ENCODE results near the gene PEX1. TPM values are rescaled to one million over a fixed set of nuclear protein-coding genes. Genes with fewer than 3 reads are reported as not detected.

Gene PEX1
- total and polyA plus RNA-seq, 2 donors (not counting 3 experiments of a cell fraction or from before 2014, with no cell fraction given), result 8.4 to 11.7 TPM

DNA sequence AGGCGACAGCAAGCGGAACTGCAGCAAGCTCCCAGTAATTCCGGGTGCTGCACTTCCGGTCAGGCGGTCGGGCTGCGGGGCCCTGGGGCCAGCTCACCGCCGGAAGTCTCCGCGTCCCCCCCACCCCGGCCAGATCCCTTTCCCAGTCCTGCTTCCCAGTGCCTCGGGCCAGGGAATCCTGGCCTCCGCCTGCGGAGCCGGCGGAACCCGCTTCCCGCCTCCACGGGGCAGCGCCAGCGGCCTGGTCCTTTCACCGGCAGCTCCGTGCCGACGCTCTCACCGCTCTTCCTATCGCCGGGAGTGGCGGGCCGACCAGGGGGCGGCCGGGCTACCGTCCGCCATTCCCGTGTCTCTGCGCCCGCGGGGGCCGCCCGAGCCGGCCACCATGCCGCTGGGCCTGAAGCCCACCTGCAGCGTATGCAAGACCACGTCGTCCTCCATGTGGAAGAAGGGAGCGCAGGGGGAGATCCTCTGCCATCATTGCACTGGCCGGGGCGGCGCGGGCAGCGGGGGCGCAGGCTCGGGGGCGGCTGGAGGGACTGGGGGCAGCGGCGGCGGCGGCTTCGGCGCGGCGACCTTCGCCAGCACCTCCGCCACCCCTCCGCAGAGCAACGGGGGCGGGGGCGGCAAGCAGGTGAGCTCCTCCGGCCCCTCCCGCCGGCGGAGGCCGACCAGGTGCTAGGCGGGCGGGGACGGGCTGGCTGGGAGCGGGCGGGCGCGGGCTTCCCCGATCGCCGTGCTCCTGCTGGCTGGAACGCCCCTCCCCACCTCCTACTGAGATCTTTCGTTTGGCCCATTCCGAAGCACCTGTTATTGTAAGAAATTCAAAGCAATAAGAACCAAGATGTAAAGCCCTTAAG lies 80.7 kb downstream of the PEX1 start, which contains the start of gene GATAD1:
Gene GATAD1, plus strand, starts transcription at position 138 of the 860 bp plus-strand sequence. Its CDS starts 248 bp downstream, at position 386.
- peak within 1 kb of the TSS; percentile 99 for H3K4me2 ChIP-seq (ENCODE audit: insufficient read depth, low read length)
- peak within 1 kb of the TSS; percentile 92 to 98 (median 95) for H3K4me3 ChIP-seq (replicated peaks in 1 of 3; ENCODE audit: insufficient read depth in 1 of 3, low read depth in 1 of 3, low read length in 3 of 3)
- dilution Hi-C loops (cut with MboI; ENCODE audit: extremely low pct_ligation_motif_present, low sequenced_read_pairs), result no loop called here
- H3K9ac ChIP-seq (replicated peaks; ENCODE audit: extremely low read depth, insufficient read depth, low read length), result peak within 1 kb of the TSS; percentile 96
- peak within 1 kb of the TSS; percentile 85 for H3K27ac ChIP-seq (ENCODE audit: insufficient read depth, low read depth, low read length)
- TF ChIP-seq MYC (IDR thresholded peaks at IDR 0.05; ENCODE audit: low read depth, low read length) (no peak), EZH2 (IDR thresholded peaks at IDR 0.05; ENCODE audit: borderline replicate concordance, low read depth, low read length, severe bottlenecking) (no peak), POLR2A (IDR thresholded peaks at IDR 0.05; ENCODE audit: low read depth, low read length) (peak; percentile 89), POLR2AphosphoS5 (IDR thresholded peaks at IDR 0.05; ENCODE audit: insufficient read depth, low read depth, low read length) (peak; percentile 83)
- TF ChIP-seq, protein P1, sequence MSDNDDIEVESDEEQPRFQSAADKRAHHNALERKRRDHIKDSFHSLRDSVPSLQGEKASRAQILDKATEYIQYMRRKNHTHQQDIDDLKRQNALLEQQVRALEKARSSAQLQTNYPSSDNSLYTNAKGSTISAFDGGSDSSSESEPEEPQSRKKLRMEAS (IDR thresholded peaks at IDR 0.05; ENCODE audit: insufficient read depth, insufficient read length), result peak; percentile 54
- TF ChIP-seq, protein P2, sequence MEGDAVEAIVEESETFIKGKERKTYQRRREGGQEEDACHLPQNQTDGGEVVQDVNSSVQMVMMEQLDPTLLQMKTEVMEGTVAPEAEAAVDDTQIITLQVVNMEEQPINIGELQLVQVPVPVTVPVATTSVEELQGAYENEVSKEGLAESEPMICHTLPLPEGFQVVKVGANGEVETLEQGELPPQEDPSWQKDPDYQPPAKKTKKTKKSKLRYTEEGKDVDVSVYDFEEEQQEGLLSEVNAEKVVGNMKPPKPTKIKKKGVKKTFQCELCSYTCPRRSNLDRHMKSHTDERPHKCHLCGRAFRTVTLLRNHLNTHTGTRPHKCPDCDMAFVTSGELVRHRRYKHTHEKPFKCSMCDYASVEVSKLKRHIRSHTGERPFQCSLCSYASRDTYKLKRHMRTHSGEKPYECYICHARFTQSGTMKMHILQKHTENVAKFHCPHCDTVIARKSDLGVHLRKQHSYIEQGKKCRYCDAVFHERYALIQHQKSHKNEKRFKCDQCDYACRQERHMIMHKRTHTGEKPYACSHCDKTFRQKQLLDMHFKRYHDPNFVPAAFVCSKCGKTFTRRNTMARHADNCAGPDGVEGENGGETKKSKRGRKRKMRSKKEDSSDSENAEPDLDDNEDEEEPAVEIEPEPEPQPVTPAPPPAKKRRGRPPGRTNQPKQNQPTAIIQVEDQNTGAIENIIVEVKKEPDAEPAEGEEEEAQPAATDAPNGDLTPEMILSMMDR (IDR thresholded peaks at IDR 0.05; ENCODE audit: extremely low read depth in 1 of 2, insufficient read depth in 1 of 2, low read depth in 1 of 2, low read length in 2 of 2), result peak in 1 of 2 donors; percentile 84
- no TSS peak for BruUV-seq (replicated peaks)
- intact Hi-C loops (cut with micrococcal nuclease), result loop anchor here (1.0 to 10.0 kb wide), 10 partner anchors 14 to 813 kb away; partner anchors contain the start of genes AKAP9, ANKIB1, CYP51A1 and KRIT1
- CTCF ChIA-PET, result interaction anchor here (0.6 to 3.9 kb wide), 40 partner anchors 10 to 1992 kb away, joined by 3 to 94 read pairs (median 4); partner anchors contain the start of genes ANKIB1, CYP51A1, KRIT1 and LRRD1
- DNase-seq (ENCODE audit: low read depth, low spot score) (peak; percentile 89), FAIRE-seq (peak; percentile 91)
- H4K20me1 ChIP-seq (replicated peaks; ENCODE audit: control insufficient read depth, extremely low read depth, insufficient read depth, low read length), result no peaks in the 10 kb centered on the region
- peaks cover 12% of the 10 kb centered on the region for H3K79me2 ChIP-seq (ENCODE audit: control insufficient read depth, insufficient read depth, low read length)
- H3K9me3 ChIP-seq (replicated peaks; ENCODE audit: control insufficient read depth, insufficient read depth, low read length), result no peaks in the 10 kb centered on the region
- H3K36me3 ChIP-seq (ENCODE audit: control insufficient read depth in 2 of 2, extremely low read depth in 1 of 2, insufficient read depth in 2 of 2, low read length in 2 of 2), result peaks cover 0 to 9% of the 10 kb centered on the region in 2 experiments
- peak within 1 kb of the TSS; percentile 95 for H2AFZ ChIP-seq (ENCODE audit: low read depth, low read length)
- H3K9me1 ChIP-seq (replicated peaks; ENCODE audit: control insufficient read depth, extremely low read depth, insufficient read depth, low read length), result no peaks in the 10 kb centered on the region
- POLR2A ChIA-PET, result no interaction called here
- no peaks in the 10 kb centered on the region for H3K27me3 ChIP-seq (ENCODE audit: control insufficient read depth in 2 of 2, insufficient read depth in 2 of 2, low read length in 2 of 2)
- H3K4me1 ChIP-seq (ENCODE audit: control insufficient read depth, extremely low read depth, insufficient read depth, low read length), result peaks cover 10% of the 10 kb centered on the region
